Inflammatory macrophage (primary cell): ENCODE results near the gene ENO2.

Experiments
- DNase-seq, 2 donors: peaks; one replicate each; pipeline ENCODE4 v3.0.0-alpha.2; 2020 to 2022

ENO2 gene

DNA sequence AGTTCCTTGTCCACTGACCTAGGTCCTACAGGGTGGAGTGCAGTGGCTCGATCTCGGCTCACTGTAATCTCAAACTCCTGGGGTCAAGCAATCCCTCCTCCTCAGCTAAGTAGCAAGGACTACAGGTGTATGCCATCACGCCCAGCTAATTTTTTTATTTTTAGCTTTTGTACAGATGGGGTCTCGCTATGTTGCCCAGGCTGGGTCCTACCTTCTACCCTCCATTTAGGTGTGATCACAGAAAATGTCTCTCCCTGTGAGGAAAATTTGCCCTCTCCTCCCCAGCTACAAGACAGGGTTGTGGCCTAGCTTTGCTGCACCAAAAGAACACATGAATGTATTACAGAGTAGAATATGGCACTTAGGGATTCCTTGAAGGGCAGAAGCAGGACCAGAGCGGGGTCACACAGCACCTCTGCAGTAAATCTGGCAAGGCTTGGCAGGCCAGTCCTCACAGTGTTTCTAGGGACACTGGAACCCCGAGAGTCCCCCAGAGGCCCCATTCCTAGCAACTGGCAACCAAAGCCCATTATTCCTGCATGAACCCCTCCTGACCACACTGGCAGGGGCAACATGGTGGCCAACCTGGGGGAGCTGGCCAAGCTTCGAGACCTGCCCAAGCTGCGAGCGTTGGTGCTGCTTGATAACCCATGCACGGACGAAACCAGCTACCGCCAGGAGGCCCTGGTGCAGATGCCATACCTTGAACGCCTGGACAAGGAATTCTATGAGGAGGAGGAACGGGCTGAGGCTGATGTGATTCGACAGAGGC is 2.0 kb upstream of the ENO2 start:
- DNase-seq, result no peak

DNA sequence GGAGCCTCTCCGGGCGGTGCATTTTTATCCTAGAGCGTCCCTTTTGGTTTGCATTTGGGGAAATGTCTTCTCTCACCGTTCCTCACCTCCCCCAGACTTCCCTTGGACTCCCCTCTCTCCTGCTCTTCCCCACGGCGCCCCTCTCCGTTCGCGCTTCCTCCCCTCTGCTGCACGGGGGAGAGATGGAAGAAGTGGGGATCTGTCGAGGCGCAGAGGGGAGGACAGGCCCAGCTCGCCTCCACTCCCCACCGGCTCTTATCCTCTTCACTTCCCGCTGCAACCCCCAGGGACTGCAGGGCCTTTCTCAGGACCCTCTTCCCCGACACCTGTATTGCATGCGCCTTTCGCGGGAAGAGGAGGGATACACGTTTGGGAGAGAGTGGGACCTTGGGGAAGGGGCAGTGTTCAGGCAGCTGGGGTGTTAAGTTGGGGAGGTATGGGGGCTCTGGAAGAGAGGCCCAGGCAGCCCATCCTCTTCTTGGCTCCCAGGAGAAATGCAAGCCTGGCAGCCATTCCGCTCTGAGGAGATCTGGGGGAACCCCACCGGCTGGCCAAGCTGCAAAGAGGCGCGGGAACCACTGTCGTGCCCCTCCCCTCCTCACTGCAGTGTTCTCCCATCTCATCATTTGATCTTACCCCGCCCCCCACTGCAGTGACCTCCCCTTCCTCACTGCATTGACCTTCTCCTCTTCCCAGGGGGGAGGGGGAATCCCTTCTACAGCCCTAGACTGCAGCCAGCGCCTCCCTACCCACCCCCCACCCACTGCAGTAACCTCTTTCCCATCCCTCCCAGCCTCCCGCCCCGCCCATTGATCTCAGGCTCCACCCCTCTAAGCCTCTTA is 788 bp downstream of the ENO2 start:
- no peak for DNase-seq

DNA sequence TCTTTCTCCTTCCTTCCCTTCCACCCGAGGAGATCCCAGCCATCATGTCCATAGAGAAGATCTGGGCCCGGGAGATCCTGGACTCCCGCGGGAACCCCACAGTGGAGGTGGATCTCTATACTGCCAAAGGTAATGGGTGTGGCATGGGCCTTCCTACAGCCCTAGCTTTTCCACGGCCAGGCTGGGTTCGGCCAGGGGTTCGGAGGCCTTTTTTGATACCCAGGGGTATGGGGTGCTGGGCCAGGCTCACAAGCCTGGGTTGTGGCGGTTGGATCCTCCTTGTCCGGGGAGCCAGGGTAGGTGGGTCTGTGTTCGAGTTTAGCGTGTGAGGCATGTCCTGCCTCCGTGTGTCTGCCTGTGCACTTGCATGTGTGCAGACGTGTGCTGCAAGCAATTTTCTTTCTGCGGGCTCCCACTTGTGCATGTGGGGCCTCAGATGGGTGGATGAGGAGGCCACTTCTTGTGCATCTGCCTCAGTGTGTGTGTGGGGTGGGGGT is 1.5 kb downstream of the ENO2 start:
- no peak for DNase-seq

DNA sequence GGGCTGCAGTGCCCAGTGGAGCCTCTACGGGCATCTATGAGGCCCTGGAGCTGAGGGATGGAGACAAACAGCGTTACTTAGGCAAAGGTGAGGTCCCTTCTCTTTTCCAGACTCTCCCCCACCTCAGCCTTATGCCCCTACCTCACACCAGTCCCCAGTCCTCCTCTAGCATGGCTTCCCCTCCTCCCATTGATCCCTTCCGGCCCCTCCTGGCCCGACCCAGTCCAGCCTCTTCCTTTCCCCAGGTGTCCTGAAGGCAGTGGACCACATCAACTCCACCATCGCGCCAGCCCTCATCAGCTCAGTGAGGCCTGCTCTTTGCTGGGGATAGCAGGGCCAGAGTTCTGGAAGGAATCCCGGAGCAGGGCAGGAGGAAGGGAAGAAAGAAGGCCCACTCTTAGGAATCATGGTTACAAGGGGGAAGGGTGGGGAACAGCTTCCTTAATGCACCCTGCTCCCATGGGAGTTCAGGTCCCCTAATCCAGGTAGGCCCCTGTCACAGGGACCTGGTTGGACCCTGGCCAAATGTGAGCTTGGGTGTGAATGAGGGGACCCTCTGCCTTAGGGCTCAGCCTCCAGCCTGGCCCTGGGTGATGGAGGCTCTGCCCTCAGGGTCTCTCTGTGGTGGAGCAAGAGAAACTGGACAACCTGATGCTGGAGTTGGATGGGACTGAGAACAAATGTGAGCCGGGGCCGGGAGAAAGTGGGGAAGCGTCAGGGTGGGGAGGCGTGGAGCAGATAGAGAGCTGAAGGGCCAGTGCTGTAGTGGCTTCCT is 2.2 kb downstream of the ENO2 start:
- no peak for DNase-seq

DNA sequence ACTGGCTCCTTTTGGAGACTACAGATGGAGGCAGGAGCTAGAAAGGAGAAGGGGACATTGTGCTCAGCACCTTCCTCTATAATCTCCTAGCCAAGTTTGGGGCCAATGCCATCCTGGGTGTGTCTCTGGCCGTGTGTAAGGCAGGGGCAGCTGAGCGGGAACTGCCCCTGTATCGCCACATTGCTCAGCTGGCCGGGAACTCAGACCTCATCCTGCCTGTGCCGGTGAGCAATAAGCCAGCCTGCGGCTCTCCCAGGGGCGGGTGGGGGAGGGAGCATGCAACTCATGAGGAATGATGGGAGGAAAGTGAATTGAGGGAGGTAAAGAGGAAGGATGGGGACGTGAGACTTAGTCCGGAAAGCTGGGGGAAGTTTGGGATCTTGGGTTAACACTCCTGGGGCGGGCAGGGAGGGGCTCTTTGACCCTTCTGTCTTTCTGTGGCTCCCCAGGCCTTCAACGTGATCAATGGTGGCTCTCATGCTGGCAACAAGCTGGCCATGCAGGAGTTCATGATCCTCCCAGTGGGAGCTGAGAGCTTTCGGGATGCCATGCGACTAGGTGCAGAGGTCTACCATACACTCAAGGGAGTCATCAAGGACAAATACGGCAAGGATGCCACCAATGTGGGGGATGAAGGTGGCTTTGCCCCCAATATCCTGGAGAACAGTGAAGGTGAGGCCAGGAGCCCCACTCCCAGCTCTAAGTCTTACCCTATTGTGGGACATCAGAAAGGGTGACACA is 3.3 kb downstream of the ENO2 start:
- DNase-seq, result no peak

DNA sequence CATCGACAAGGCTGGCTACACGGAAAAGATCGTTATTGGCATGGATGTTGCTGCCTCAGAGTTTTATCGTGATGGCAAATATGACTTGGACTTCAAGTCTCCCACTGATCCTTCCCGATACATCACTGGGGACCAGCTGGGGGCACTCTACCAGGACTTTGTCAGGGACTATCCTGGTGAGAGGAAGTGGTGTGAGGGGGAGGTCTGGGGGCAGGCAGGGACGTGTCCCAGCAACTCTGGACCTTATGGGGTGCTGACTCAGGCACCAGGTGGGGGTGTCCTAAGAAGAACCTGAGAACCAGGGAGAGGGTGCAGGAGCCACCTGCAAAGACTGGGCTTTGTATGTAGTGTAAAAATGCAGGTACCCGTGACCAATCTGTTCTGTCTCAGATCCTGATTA is 5.2 kb downstream of the ENO2 start:
- no peak for DNase-seq

DNA sequence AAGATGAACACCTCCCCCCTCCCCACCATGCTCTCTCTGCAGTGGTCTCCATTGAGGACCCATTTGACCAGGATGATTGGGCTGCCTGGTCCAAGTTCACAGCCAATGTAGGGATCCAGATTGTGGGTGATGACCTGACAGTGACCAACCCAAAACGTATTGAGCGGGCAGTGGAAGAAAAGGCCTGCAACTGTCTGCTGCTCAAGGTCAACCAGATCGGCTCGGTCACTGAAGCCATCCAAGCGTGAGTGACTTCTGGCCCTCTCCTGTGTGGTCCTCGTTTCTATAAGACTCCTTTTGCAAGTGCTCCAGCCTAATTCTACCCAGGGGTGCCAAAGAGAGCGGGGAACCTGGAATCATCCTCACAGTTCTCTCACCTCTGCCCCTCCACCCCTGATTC is 7.2 kb downstream of the ENO2 start:
- no peak for DNase-seq

DNA sequence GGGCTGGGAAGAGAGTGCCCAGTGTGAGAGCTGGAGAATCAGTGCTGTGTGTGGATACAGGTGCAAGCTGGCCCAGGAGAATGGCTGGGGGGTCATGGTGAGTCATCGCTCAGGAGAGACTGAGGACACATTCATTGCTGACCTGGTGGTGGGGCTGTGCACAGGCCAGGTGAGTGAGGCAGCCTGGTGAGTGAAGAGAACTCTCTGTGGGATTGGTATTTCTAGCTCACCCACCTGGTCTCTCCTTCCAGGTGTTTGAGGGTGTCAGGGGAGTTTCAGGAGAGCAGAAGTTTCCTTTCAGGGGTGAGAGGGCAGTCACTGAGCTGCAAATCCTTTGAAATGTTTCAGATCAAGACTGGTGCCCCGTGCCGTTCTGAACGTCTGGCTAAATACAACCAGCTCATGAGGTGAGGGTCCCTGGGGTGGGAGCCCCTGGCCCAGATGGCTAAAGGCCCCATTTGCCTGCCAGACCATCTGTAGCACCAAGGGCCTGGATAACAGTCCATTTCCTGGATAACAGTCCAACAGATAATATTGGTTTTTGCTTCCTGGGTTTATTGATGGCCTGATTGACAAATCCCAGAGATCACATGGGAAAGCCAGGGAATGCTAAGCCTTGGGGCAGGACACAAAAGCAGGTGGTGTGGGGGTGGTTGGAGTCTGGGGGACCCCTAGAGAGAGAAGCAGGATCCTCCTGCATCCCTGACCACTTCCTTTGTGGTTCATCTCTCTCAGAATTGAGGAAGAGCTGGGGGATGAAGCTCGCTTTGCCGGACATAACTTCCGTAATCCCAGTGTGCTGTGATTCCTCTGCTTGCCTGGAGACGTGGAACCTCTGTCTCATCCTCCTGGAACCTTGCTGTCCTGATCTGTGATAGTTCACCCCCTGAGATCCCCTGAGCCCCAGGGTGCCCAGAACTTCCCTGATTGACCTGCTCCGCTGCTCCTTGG is 7.9 kb downstream of the ENO2 start:
- peak; percentile 76 for DNase-seq

DNA sequence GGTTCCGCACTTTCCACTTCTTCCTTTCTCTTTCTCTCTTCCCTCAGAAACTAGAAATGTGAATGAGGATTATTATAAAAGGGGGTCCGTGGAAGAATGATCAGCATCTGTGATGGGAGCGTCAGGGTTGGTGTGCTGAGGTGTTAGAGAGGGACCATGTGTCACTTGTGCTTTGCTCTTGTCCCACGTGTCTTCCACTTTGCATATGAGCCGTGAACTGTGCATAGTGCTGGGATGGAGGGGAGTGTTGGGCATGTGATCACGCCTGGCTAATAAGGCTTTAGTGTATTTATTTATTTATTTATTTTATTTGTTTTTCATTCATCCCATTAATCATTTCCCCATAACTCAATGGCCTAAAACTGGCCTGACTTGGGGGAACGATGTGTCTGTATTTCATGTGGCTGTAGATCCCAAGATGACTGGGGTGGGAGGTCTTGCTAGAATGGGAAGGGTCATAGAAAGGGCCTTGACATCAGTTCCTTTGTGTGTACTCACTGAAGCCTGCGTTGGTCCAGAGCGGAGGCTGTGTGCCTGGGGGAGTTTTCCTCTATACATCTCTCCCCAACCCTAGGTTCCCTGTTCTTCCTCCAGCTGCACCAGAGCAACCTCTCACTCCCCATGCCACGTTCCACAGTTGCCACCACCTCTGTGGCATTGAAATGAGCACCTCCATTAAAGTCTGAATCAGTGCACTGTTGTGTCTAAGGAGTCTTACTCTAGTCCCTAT is 8.8 kb downstream of the ENO2 start:
- DNase-seq, result no peak

DNA sequence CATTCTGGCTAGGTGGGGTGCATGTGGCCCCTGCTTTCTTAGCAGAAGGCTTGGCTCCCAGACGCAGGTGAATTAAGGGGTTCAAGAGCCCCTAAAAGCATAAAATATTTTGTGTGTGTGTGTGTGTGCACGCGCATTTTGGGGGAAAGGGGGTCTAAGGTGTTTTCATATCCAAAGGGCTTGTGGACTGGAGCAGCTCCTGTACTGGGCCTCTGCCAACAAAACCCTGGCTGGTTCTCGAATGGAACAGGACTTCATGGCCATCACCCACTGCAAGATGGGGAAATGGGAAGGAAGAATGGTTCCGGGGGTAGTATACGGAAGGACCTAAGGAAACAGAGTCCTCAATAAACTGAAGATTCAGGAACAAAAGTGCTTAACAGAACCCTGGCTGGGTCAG is 9.5 kb downstream of the ENO2 start:
- no peak for DNase-seq

DNA sequence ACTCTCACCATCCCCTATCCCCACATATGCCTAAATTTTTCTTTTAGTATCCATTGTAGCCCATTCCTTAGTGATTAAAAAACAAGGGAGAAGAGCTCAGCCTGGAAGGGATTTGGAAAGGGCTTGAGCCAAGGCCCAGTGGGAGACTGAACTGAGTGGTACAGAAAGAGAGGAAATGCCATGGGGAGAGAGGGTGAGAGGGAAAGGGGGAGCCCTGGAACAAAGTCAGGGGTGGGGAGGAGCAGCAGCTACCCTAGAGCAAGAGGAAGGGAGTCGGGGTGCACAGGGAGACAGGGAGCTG is 10.8 kb downstream of the ENO2 start:
- DNase-seq, result no peak

DNA sequence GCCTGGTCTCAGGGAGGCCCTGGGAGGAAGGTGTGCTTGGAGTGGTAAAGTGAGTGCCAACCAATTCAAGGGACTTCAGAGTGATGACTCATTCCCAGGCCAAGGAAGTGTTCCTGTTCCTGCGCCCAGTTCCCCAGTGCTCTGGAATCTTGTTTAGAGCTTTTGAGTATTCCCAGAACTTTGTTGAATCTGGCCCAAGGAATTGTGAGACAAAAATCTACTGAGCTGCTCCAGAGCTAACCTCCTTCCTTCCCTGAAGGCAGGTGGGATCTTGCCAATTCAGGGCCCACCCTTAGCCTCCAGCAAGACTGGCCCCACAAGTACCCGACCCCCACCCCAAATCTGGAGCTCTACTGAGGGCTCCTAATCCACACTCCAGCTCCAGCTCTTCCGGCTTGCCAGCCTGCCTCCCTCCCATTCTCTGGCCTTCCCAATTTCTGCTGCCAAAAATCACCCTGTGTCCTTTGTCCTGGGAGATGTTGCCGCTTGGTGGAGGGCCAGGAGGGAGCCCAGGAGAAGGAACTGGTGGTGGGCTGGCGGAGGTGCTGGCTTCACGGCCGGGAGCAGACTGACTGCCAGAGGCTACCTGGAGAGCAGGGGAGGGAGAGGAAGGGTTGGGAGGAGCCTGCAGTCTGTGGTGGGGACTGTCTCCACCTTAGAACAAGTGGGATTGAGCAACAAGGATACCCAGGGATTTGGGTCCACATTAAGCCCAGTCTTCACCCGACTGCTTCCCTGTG is 11.3 kb downstream of the ENO2 start:
- DNase-seq, result no peak

DNA sequence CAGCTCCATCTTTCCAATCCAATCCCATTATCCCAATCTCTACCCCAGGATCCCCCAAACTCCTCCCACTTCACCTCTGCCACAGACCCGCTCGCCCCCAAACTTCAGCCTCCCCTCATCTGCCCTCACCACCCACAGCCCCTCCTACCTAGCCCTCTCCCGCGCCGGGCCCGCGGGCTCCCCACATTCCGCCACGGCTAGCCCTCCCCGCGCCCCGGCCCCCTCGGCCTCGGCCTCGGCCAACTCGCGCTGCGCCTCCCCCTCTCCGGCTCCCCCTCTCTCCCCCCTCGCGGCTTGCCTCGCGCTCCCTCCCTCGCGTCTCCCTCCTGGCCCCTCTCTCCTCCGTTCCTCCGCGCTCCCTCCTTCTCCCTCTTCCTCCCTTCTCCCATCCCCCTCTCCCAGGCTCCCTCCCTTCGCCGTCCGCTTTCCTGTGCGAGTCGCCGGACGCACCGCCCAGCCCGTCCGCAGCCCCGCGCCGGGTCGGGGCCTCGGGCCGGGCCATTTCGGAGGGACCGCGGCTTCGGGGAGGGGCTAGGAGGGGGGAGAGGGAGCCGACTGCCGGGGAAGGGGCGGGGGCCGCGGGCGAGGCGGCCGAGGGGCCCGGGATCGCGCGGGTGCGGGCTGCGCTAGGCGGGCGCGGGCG is 13.1 kb downstream of the ENO2 start, which contains the start of gene ATN1:
ATN1 (plus strand) TSS at position 581 of the 643 bp plus-strand sequence. CDS start 6,043 bp downstream, outside the sequence.
- peak in 1 of 2 donors; percentile 14 for DNase-seq

DNA sequence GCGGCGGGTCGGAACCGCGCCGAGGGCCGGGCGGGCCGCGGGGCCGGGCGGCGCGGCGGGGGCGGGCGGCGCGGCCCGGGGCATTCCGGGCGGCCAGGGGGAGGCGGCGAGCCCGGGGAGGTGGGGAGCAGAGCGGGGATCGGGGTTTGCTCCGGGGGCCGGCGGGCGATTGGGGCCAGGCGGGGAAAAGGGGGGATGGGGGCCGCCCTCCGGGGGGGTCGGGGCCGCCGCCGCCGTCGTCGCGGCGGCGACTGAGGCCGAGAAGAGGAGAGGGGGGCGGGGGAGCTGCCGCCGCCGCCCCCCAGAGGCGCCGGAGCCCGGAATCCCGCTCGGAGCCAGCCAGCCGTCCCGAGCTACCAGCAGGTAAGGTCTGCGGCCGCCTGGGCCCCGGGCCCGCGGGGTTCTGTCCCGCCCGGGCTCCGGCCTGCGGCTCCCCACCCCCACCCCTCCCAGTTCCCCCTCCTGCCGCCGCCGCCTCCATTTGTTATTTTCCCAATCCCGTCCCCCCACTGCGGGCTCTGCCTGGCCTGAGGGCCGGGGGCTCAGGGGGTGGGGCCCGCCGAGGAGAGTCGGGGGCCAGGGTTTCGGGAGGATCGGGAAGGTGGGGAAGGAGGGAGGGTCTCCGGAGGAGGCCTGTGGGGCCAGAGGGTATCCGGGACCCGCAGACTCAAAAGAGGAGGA is 13.8 kb downstream of the ENO2 start:
- no peak for DNase-seq

DNA sequence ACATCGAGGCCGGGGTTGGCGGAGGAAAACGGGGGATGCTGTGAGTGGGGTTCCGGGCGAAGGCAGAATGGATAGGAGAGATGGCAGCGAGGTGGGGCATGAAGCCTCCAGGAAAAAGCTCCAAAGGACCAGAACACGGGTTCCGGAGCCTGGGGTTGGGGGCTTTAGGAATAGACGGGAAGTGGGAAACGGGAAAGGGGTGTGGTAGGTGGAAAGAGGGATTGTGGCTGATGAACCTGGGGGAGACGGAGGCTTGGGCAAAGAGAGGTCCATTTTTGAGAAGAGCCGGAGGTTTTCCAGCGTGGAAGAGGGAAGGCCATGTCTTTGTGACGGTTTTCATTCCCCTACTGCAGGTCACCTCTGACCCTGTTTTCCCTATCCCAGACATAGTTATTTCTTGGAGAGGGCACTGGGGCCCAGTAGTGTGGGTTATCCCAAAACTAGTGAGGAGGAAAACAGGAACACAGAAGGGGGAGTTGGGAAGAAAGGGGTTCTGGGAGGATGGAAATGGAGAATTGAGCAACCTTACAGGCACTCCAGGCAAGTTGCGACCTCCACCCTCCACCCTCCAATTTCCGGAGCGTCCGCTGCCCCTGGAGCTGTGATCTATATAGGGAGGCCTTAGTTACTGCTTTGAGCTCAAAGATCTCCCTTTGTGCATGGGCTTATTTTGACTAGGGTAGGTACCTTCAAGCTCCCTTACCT is 14.5 kb downstream of the ENO2 start:
- no peak for DNase-seq

DNA sequence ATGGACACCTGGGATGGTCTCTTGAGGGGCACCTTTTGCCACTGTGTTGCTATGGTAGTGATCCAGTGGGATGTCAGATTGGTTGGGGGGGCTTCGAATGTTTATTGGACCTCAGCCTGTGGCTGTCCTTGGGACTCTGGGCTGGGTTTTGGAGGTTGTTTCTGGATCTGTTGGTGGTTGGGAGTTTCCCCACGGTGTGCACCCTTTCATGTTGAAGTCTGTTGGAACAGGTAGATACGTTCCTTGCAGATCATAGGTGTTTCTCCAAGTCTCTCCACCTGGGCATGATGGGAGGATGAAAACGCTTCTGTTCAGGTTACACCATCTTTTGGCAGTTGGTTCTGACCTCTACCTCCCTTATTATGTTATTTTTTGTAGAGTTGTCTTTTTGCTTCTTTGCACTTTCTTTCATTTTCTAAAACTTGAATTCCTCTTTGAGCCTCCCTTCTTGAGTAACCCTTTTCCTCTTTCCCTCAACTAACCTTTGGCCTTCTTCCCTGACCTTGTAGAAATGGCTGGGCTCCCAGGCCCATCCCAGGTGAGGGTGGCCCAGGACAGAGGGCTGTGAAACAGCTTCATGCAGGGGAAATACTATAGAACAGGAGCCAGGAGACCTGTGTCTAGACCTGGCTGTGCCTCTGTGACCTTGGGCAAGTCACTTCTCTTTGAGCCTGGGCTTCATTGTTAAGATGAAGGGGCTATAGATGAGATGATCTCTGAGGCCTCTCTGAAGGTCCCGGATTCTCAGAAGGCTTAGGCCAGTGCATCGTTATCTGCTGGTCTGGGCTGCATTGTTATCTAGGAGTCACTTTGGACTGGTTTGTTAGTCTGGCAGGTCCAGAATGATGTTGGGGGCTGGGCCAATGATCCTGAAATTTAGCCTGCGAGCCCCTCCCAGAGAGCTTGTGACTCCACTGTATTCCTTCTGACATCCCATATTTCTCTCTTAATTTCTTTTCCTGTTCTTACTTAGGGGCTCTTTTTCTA is 15.4 kb downstream of the ENO2 start:
- DNase-seq, result no peak

DNA sequence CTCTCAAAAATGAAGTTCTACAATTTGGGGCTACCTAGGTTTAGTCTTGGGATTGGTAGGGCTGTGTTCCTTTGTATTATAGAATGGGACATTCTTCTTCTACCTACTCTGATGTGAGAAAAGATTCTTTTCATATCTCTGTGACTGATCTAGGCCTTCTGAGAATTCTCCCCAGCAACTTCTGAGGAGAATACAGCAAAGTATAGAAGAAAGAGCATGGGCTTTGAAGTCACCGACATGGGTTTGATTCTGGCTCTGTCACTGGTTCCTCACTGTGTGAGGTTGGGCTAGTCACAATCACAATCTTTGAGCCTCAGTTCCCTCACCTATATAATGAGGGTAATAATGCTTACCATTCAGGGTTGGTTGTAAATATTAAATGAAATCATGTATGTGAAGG is 18.4 kb downstream of the ENO2 start:
- DNase-seq, result no peak
